Posterior cingulate gyrus (tissue), 11 donors: ENCODE data around the gene FRMPD1.
A peak's percentile ranks its signal among the peaks of the same experiment; 100 is the strongest.
"Not testable (repeated sequence)": the region's sequence is repeated elsewhere in the genome, so short reads cannot be mapped to it uniquely, and the experiment has no call there.

Experiments used
- DNase-seq, 10 donors: peaks; one replicate each; pipeline versions ENCODE4 v3.0.0 to v3.0.0-alpha.2; 2020 to 2021; ENCODE audit warnings: mixed read lengths in 3 of 10
- intact Hi-C: fragments of 100-400 bp; cut with DNase I; formaldehyde crosslinking; loops from one replicate; pipeline ENCODE4 v1.15.1; 2023

Gene FRMPD1

DNA sequence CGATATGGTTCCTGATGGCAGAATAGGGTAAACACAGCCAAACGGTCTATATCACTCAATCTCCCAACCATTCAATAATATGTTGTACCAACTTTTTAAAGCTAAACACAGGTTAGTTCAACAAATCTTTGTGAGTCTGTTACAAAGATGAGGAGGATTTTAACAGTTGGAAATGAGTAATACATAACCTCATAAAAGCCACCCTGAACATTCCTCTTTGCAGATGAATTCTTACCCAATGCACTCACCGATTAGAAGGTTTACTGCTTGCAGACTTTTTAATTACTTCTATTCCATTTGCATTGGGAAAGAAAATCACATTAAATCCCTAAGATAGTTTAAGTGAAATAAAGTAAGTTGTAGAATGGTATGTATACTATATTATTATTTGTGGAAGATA, 79.5 kb downstream of the FRMPD1 start:
- DNase-seq = no peak
- intact Hi-C loops = loop anchor here (10.0 kb wide), 1 partner anchor 55 kb away; no protein-coding TSS in a partner anchor

- intact Hi-C loops = loop anchor here (10.0 kb wide), 1 partner anchor 56 kb away; no protein-coding TSS in a partner anchor
- no peak for DNase-seq
These were observed 80.1 kb downstream of the FRMPD1 start for GRCh38 chr9:37730839-37731238.

GRCh38 chr9:37732086-37732741, 81.5 kb downstream of the FRMPD1 start:
- DNase-seq = peak in 3 of 10 donors; percentile 19 to 52 (median 23)
- intact Hi-C loops = loop anchor here (10.0 kb wide), 1 partner anchor 57 kb away; no protein-coding TSS in a partner anchor

DNA sequence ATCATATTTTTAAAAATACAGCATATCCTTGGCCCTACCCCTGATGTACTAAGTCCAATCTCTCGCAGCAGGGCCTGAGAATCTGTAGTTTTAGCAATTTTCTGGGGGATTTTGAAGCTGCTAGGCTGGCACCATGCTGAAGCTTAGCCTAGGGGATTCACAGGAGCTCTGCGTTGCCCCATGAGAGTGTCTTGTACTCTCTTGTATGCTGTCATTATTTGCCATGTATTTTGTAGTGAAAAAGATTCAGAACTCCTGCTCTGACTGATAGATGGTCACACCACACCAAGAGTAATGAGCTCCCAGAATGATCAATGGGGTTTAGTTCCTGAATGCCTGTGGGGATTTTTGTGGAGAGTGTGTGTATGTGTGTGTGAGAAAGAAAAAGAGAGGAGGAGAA, 82.2 kb downstream of the FRMPD1 start:
- intact Hi-C loops = loop anchor here (10.0 kb wide), 1 partner anchor 58 kb away; no protein-coding TSS in a partner anchor
- DNase-seq = no peak

GRCh38 chr9:37739222-37739621, 88.5 kb downstream of the FRMPD1 start:
- DNase-seq = no peak
- intact Hi-C loops = loop anchor here (10.0 kb wide), 1 partner anchor 64 kb away; no protein-coding TSS in a partner anchor

DNA sequence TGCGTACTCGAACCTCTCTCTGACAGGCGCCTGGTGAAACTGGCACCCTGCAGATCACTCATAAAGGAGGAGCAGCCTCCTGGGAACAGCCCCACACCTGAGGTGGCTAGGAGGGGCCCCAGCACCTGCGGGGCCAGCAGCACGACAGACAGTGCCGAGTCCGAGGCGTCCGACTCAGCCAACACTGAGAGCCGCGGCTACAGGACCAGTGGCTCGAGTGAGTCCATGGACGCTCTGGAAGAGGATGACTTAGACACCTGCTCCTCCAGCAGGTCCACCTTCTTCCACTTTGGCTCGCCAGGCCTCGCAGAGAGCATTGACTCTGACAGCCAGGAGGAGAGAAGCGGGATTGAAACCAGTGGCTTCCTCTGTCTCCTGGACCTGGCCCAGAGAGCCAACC, 89.4 kb downstream of the FRMPD1 start:
- DNase-seq = peak in 1 of 10 donors; percentile 84
- intact Hi-C loops = no loop called here

- DNase-seq = no peak
- intact Hi-C loops = no loop called here
These were observed 90.0 kb downstream of the FRMPD1 start for GRCh38 chr9:37740631-37741328.

GRCh38 chr9:37745970-37746369, 95.2 kb downstream of the FRMPD1 start:
- intact Hi-C loops = loop anchor here (5.0 kb wide), 1 partner anchor 164 kb away; no protein-coding TSS in a partner anchor
- peak in 1 of 10 donors; percentile 66 for DNase-seq

GRCh38 chr9:37746448-37747270, 95.9 kb downstream of the FRMPD1 start:
- intact Hi-C loops = loop anchor here (5.0 kb wide), 1 partner anchor 164 kb away; no protein-coding TSS in a partner anchor
- peak in 1 of 10 donors; percentile 83 for DNase-seq

DNA sequence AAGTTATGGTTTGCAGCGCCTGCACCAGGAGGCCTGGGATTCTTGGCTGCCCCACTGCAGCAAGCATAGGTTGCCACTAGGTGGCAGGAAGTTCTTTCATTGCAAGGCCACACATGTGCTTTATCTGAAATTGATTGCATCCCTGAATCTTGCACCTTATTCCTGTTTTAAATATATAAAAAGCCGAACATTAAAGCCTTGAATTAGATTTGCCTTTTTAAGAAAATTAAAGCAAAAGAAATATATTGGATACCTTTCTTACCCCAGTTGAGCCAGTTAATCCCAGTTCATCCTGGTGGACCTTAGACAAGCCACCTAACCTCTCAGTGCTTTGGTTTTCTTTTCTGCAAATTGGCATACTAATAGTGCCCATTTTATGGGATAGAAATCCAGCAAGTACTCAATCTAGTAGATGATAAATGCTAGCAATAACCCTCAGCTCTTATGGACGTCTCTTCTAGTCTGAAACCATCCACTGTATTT, 96.6 kb downstream of the FRMPD1 start:
- DNase-seq = peak; percentile 42 to 95 (median 66)
- intact Hi-C loops = loop anchor here (5.0 kb wide), 1 partner anchor 165 kb away; no protein-coding TSS in a partner anchor

- intact Hi-C loops = loop anchor here (5.0 kb wide), 1 partner anchor 167 kb away; no protein-coding TSS in a partner anchor
These were observed 98.4 kb downstream of the FRMPD1 start for GRCh38 chr9:37749129-37749528.

GRCh38 chr9:37751186-37751585, 100.4 kb downstream of the FRMPD1 start:
- intact Hi-C loops = no loop called here
- DNase-seq = peak in 1 of 10 donors; percentile 33

More at GRCh38 chr9:37749129-37749528, 98.4 kb downstream of the FRMPD1 start:
- peak in 1 of 10 donors; percentile 2 for DNase-seq

DNA sequence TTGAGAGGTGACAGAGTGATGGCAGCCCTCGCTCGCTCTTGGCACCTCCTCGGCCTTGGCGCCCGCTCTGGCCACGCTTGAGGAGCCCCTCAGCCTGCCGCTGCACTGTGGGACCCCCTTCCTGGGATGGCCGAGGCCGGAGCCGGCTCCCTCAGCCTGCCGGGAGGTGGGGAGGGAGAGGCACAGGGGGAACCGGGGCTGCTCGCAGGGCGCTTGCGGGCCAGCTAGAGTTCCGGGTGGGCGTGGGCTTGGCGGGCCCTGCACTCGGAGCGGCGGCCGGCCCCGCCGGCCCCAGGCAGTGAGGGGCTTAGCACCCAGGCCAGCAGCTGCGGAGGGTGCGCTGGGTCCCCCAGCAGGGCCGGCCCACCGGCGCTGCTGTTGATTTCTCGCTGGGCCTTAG, 101.0 kb downstream of the FRMPD1 start:
- intact Hi-C loops = not testable (repeated sequence)
- DNase-seq = peak in 1 of 10 donors; percentile 64

DNA sequence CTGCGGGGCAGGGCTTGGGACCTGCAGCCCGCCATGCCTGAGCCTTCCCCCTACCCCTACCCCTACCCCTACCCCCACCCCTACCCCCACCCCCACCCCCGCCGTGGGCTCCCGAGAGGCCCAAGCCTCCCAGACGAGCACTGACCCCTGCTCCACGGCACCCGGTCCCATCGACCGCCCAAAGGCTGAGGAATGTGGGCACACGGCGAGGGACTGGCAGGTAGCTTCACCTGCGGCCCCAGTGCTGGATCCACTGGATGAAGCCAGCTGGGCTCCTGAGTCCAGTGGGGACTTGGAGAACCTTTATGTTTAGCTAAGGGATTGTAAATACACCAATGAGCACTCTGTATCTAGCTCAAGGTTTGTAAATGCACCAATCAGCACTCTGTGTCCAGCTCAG, 101.4 kb downstream of the FRMPD1 start:
- peak in 1 of 10 donors; percentile 30 for DNase-seq
- intact Hi-C loops = not testable (repeated sequence)

GRCh38 chr9:37752642-37753488, 102.1 kb downstream of the FRMPD1 start:
- intact Hi-C loops = no loop called here
- peak in 1 of 10 donors; percentile 51 for DNase-seq

DNA sequence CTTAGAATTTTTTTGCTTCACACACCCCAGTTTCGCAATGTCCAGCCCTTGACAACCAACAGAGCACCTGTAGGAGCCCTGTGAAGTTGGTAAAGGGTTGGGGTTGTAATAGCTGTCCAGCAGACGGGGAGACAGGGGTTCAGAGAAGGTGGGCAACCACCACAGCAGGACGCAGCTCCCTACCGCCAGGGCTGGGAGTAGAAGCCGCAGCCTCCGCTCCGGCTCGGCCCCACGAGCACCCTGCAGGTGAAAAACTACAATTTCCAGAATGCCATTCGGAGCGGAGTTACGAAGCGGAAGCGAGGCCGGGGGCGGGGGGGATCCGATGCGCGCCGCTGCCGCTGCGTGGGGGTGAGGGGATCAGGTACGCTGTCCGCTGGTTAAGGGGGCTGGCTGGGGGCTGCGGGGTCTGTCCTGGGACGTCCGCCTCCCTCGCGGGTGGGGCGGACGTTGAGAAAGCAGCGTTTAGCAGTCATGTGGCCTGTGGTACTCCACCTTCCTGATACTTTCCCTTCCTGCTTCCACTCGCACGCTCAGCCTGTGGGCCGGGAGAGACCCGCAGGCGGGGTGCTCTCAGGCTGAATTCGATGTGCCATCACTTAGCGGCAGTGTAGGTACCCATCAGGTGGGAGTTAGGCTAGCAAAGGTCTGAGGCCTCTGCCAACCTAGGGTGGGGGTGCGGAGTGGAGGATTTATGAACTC, 102.9 kb downstream of the FRMPD1 start, which contains the start of gene TRMT10B:
TRMT10B (plus strand) TSS at position 317 of the 702 bp plus-strand sequence. CDS start 8,127 bp downstream, outside the sequence.
- intact Hi-C loops = no loop called here
- DNase-seq = peak; percentile 53 to 93 (median 69)

GRCh38 chr9:37758747-37759146, 108.0 kb downstream of the FRMPD1 start:
- intact Hi-C loops = no loop called here
- DNase-seq = no peak

- intact Hi-C loops = no loop called here
- no peak for DNase-seq
These were observed 109.8 kb downstream of the FRMPD1 start for GRCh38 chr9:37760416-37761161.
